Motor neuron (in vitro differentiated cells): Measurements from ENCODE around the gene SCYL1. TPM values are rescaled to one million over a fixed set of nuclear protein-coding genes. Genes with fewer than 3 reads are reported as not detected.

Source experiments
- ATAC-seq, 8 experiments: fragments of 200-7000 bp; cut with Tn5 transposase; replicated peaks in 6 of 8; 2 replicates each; pipeline ENCODE4 v1.8.0; 2021; ENCODE audit warnings: mild to moderate bottlenecking in 8 of 8, moderate library complexity in 8 of 8
- H3K27ac ChIP-seq, 2 donors: fragments of 250-450 bp; sonication (Bioruptor Pico); 2 replicates each; pipeline ENCODE4 v1.9.0; 2021; ENCODE audit warnings: antibody characterized with exemption in 2 of 2, mild to moderate bottlenecking in 2 of 2, moderate library complexity in 1 of 2
- H3K4me1 ChIP-seq, 2 donors: fragments of 250-450 bp; sonication (Bioruptor Pico); replicated peaks in 1 of 2; 2 replicates each; pipeline ENCODE4 v1.6.1; 2021; ENCODE audit warnings: antibody characterized with exemption in 2 of 2, mild to moderate bottlenecking in 2 of 2, moderate library complexity in 1 of 2
- H3K4me3 ChIP-seq, 5 donors: fragments of 250-450 bp; sonication (Bioruptor Pico); 2 replicates each; pipeline ENCODE4 v1.9.0; 2021; ENCODE audit warnings: antibody characterized with exemption in 5 of 5, mild to moderate bottlenecking in 5 of 5, moderate library complexity in 4 of 5
- WGBS, 10 experiments: fragments of 450-650 bp; shearing (Covaris generic); methylation state at CpG; one replicate each; pipeline ENCODE4 v1.0.0; 2022; 5-methylcytosine and 5-hydroxymethylcytosine counted together
- in situ Hi-C, 9 experiments: fragments of 400-800 bp; cut with MboI; loops; one replicate each; pipeline ENCODE4 v1.15.0; 2021; ENCODE audit warnings: low sequenced_read_pairs in 9 of 9, low pct_unique_long_range_greater_than_20kb in 2 of 9; ENCODE audit not compliant: unreplicated experiment in 9 of 9
- total RNA-seq, 8 experiments: library from RNA; unstranded; fragments of 300-600 nt; gene quantifications; 2 replicates each; pipeline versions ENCODE4 v1.2.3 to v1.2.4, GENCODE V29; 2022

Gene SCYL1
- total RNA-seq, 8 experiments from 2014 or later: 39.2 to 119 (median 57.7) TPM

GRCh38 chr11:65574811-65575567, 50.1 kb downstream of the SCYL1 start:
- Histone ChIP-seq H3K4me3 (peak overlapping the region in 2 of 5 donors; percentile 88 to 95), H3K4me1 (peaks cover 14 to 22% of the 10 kb centered on the region in 2 donors), H3K27ac (no peak overlapping the region)
- ATAC-seq: no peak
- WGBS, 10 experiments: 0 to 100% (median 50%) methylated on average over 1 to 12 of the region's 28 CpGs; no CpG with 5 or more reads in 2 of the 10 experiments
- in situ Hi-C loops: no loop called here

DNA sequence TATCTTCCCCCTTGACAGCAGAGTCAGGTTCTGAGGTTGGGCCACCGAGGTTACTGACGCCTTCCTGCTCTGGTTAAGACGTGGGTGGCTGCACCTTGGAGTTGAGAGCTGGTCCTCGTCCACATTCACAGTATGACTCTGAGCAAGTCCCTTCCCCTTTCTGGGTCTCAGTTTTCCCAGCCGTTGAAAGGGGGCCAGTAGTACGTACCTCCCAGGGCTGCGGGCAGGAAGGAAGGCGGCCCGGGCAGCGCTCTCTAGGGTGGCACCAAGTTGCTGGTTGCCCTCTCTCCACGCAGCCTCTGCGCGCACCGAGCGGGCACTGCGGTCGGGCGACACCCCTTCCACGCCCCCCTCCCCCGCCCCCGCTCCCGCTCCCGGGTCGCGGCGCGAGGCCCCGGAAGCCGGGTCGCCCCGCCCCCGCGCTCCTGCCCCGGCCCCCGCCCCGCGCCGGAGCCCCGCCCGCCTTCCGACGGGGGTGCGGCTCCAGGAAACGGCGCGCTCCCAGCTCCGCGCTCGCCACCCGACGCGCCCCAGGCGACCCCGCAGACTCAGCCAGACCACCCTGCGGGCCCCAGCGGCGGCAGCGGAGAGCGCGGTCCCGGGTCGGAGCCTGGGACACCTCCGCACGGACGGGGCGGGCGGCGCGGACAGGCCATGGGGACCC, 50.8 kb downstream of the SCYL1 start, which contains the start of gene EHBP1L1:
Gene EHBP1L1 (plus strand): TSS at position 486 of the 664 bp plus-strand sequence. CDS start 250 bp downstream, outside the sequence.
- WGBS, 10 experiments: 0 to 11% (median 8%) methylated on average over 1 to 10 of the region's 69 CpGs; no CpG with 5 or more reads in 6 of the 10 experiments
- H3K4me1 ChIP-seq: peaks cover 14 to 22% of the 10 kb centered on the region in 2 donors
- peak in 7 of 8 experiments; percentile 1 to 8 (median 5) for ATAC-seq
- peak within 1 kb of the TSS in 2 of 5 donors; percentile 8 to 13 for H3K4me3 ChIP-seq
- H3K27ac ChIP-seq: no peak within 1 kb of the TSS
- in situ Hi-C loops: no loop called here

DNA sequence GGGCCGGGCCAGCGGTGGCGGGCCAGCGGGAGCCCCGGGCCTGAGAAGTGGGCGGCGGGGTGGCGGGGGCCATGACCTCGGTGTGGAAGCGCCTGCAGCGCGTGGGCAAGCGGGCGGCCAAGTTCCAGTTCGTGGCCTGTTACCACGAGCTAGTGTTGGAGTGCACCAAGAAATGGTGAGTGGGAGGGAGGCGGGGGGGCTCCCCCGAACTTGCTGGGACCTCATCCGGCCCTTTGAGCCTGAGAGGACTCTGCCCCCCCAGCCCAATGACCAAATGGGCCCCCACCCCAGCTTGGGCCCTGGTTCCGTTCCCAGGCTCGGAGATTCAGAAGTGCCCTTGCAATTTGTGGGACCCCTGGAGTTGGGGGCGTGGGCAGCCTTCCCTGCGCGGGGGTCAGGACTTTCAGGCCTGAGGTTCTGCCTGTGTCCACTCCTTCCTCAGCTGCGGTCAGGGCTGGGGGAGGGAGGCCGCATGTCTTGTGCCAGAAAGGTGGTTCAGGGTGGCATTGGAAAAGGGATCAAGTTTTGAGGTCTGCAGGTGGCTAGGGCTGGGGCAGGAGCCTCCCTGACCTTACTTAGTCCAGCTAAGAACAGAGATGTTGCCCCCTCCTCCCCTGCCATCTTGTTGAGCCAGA, 51.5 kb downstream of the SCYL1 start:
- Histone ChIP-seq H3K27ac (no peak overlapping the region), H3K4me1 (peaks cover 10 to 18% of the 10 kb centered on the region in 2 donors), H3K4me3 (peak overlapping the region in 2 of 5 donors; percentile 8 to 13)
- no CpG with 5 or more reads among the region's 26 CpGs for WGBS, 10 experiments
- no peak for ATAC-seq
- in situ Hi-C loops: no loop called here

- 0 to 80% (median 44%) methylated on average over 1 to 6 of the region's 18 CpGs; no CpG with 5 or more reads in 7 of the 10 experiments for whole genome bisulfite sequencing, 10 experiments
- peak in 7 of 8 experiments; percentile 8 to 33 (median 16) for ATAC-seq
- no peak overlapping the region for H3K4me3 ChIP-seq
- in situ Hi-C loops: no loop called here
- H3K4me1 ChIP-seq: peaks cover 6 to 16% of the 10 kb centered on the region in 2 donors
- no peak overlapping the region for H3K27ac ChIP-seq
These were observed 52.2 kb downstream of the SCYL1 start for GRCh38 chr11:65576867-65577755.

GRCh38 chr11:65577756-65578109, 52.9 kb downstream of the SCYL1 start:
- no peak for ATAC-seq
- in situ Hi-C loops: no loop called here
- H3K4me3 ChIP-seq: no peak overlapping the region
- peaks cover 6 to 16% of the 10 kb centered on the region in 2 donors for H3K4me1 ChIP-seq
- no peak overlapping the region for H3K27ac ChIP-seq
- 20 to 83% (median 38%) methylated on average over 1 to 4 of the region's 8 CpGs; no CpG with 5 or more reads in 6 of the 10 experiments for WGBS, 10 experiments

DNA sequence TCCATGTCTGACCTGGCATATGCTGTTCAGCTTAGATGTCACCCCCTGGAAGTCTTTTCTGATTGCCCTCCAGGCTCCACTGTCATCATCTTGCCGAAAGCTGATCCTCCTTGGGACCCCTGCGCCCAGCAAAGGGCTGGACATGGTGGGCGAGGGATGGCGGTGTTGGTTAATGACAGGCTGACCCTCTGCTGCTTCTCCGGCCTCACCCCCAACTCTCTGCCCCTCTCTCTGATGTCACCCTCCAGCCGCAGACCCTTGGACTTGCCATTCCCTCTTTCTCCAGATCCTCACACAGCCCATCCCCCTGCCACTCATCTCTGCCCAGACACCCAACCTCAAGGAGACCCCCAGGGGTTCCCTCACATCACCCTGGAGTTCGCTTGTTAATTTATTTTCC, 53.3 kb downstream of the SCYL1 start:
- WGBS, 10 experiments: 75 to 83% (median 80%) methylated on average over 1 to 5 of the region's 7 CpGs; no CpG with 5 or more reads in 7 of the 10 experiments
- in situ Hi-C loops: no loop called here

DNA sequence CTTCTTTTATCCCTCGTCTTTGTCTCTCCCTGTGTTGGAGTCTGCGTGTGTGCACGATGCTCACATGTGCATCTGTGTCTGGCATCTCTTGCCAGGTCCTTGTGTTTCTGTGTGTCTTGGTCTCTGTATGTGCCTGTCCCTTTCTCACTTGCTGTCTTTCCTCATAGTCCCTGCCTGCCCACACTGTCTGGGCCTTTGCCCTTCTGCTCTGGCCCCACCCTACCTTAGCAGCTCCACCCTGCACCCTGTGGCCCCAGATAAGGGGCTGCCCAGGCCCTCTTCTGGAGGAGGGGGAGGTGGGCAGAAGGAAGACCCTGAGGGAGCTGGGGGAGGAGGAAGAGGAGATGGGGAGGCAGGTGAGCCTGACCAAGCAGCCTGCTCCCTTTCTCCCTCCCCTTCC, 53.8 kb downstream of the SCYL1 start:
- 40 to 60% methylated on average over 1 to 3 of the region's 3 CpGs; no CpG with 5 or more reads in 8 of the 10 experiments for WGBS, 10 experiments
- H3K4me3 ChIP-seq: no peak overlapping the region
- ATAC-seq: no peak
- H3K27ac ChIP-seq: no peak overlapping the region
- peaks cover 3 to 10% of the 10 kb centered on the region in 2 donors for H3K4me1 ChIP-seq
- in situ Hi-C loops: no loop called here

More for the DNA sequence above, 53.3 kb downstream of the SCYL1 start:
- H3K4me1 ChIP-seq: peaks cover 6 to 15% of the 10 kb centered on the region in 2 donors
- no peak overlapping the region for H3K4me3 ChIP-seq
- H3K27ac ChIP-seq: no peak overlapping the region
- ATAC-seq: no peak

DNA sequence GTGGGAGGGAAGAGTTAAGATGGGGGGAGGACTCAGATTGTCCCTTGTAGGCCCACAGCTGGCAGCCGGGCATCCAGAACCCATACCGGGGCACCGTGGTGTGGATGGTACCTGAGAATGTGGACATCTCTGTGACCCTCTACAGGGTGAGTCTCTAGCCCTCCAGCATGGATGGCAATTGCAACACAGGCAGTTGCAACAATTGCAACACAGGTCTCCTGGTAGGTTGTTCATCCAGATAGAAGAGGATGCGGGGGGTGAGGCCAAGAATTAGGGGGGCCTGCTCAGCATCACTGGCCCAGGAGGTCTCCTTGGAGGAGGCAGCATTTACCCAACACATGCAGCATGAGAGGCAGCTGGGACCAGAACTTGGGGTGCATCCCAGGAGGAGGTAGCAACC, 54.4 kb downstream of the SCYL1 start:
- H3K27ac ChIP-seq: no peak overlapping the region
- H3K4me1 ChIP-seq: peaks cover 3 to 10% of the 10 kb centered on the region in 2 donors
- in situ Hi-C loops: no loop called here
- no peak for ATAC-seq
- WGBS, 10 experiments: 100% methylated on average over 1 of the region's 4 CpGs; no CpG with 5 or more reads in 9 of the 10 experiments
- no peak overlapping the region for H3K4me3 ChIP-seq

GRCh38 chr11:65580031-65580692, 55.3 kb downstream of the SCYL1 start:
- ATAC-seq: no peak
- WGBS, 10 experiments: 82 to 92% (median 85%) methylated on average over 1 to 3 of the region's 19 CpGs; no CpG with 5 or more reads in 6 of the 10 experiments
- no peak overlapping the region for H3K27ac ChIP-seq

GRCh38 chr11:65580756-65581155, 55.9 kb downstream of the SCYL1 start:
- in situ Hi-C loops: no loop called here
- H3K4me3 ChIP-seq: no peak overlapping the region
- ATAC-seq: no peak
- H3K4me1 ChIP-seq: peaks cover 9 to 13% of the 10 kb centered on the region in 2 donors
- H3K27ac ChIP-seq: no peak overlapping the region
- 90 to 100% methylated on average over 1 to 2 of the region's 8 CpGs; no CpG with 5 or more reads in 8 of the 10 experiments for WGBS, 10 experiments

More at GRCh38 chr11:65580031-65580692, 55.3 kb downstream of the SCYL1 start:
- in situ Hi-C loops: no loop called here
- no peak overlapping the region for H3K4me3 ChIP-seq
- H3K4me1 ChIP-seq: peaks cover 9 to 13% of the 10 kb centered on the region in 2 donors

DNA sequence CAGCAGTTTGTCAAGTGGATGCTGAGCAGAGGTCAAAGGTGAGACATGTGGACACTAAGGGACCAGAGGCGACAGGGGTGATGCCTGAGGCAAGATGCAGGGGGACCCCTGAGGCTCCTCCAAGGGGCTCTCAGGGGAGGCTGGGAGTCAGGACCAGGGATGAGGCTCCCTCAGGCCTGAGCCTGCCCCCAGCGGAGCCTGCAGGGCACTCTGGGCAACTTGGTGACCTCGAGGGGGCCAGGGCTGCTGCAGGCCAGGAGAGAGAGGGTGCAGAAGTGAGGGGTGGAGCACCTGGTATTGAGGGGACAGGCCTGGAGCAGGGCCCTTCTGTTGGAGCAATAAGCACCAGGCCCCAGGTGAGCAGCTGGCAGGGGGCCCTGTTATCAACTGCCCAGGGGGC, 57.0 kb downstream of the SCYL1 start:
- Histone ChIP-seq H3K4me3 (no peak overlapping the region), H3K4me1 (peaks cover 9 to 16% of the 10 kb centered on the region in 2 donors), H3K27ac (no peak overlapping the region)
- WGBS, 10 experiments: 57 to 100% methylated on average over 1 of the region's 3 CpGs; no CpG with 5 or more reads in 8 of the 10 experiments
- in situ Hi-C loops: no loop called here
- no peak for ATAC-seq

- ATAC-seq: no peak
- WGBS, 10 experiments: 60% methylated on average over 1 of the region's 10 CpGs; no CpG with 5 or more reads in 9 of the 10 experiments
- no peak overlapping the region for H3K4me3 ChIP-seq
- no peak overlapping the region for H3K27ac ChIP-seq
- peaks cover 9 to 27% of the 10 kb centered on the region in 2 donors for H3K4me1 ChIP-seq
- in situ Hi-C loops: no loop called here
These were observed 58.7 kb downstream of the SCYL1 start for GRCh38 chr11:65583589-65583988.
